ENCODE measurements around the gene WDR88. TPM values are rescaled to one million over a fixed set of nuclear protein-coding genes. Genes with fewer than 3 reads are reported as not detected.

Gene WDR88
- total and polyA plus RNA-seq, 2 of the 13 experiments (the other 11 are each of a cell fraction or from before 2014, with no cell fraction given) = not detected

DNA sequence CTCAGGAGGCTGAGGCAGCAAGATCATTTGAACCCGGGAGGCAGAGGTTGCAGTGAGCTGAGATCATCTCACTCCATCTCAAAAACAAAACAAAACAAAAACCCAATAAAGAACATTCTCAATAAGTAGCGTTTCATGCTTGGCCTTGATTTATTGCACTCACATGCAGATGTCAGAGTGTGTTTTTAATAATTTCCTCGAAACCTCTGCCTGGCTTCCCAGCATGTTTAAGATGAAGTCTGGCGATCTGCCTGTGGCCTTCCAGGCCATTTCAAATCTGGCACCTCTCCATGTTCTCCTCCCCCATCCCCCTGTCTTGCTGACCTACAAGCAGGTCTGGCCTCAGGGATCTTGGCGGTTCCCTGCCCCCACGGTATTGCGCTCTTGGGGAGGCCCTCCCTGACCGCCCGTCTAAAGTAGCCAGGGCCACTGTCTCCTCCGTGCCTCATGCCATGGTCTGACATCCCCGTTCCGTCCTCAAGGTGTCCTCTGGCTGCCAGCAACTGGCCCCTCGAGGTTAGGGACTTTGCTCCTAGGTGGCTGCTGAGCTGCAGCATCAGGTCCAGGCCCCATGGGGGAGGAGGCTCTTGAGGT, 1.6 kb downstream of the WDR88 start (continued):
- TF ChIP-seq, protein P1, sequence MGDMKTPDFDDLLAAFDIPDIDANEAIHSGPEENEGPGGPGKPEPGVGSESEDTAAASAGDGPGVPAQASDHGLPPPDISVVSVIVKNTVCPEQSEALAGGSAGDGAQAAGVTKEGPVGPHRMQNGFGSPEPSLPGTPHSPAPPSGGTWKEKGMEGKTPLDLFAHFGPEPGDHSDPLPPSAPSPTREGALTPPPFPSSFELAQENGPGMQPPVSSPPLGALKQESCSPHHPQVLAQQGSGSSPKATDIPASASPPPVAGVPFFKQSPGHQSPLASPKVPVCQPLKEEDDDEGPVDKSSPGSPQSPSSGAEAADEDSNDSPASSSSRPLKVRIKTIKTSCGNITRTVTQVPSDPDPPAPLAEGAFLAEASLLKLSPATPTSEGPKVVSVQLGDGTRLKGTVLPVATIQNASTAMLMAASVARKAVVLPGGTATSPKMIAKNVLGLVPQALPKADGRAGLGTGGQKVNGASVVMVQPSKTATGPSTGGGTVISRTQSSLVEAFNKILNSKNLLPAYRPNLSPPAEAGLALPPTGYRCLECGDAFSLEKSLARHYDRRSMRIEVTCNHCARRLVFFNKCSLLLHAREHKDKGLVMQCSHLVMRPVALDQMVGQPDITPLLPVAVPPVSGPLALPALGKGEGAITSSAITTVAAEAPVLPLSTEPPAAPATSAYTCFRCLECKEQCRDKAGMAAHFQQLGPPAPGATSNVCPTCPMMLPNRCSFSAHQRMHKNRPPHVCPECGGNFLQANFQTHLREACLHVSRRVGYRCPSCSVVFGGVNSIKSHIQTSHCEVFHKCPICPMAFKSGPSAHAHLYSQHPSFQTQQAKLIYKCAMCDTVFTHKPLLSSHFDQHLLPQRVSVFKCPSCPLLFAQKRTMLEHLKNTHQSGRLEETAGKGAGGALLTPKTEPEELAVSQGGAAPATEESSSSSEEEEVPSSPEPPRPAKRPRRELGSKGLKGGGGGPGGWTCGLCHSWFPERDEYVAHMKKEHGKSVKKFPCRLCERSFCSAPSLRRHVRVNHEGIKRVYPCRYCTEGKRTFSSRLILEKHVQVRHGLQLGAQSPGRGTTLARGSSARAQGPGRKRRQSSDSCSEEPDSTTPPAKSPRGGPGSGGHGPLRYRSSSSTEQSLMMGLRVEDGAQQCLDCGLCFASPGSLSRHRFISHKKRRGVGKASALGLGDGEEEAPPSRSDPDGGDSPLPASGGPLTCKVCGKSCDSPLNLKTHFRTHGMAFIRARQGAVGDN (CRISPR knock-in tag; IDR thresholded peaks at IDR 0.05) = peak; percentile 58; the same call in 1 of the 2 replicates
- TF ChIP-seq SALL1 (CRISPR knock-in tag; IDR thresholded peaks at IDR 0.05) = no peak
- TF ChIP-seq HNF4A (CRISPR knock-in tag; IDR thresholded peaks at IDR 0.05) = peak; percentile 86
- no peak for TF ChIP-seq ZNF724P (CRISPR knock-in tag; IDR thresholded peaks at IDR 0.05; ENCODE audit: borderline replicate concordance)
- no peak for TF ChIP-seq ZNF75D (CRISPR knock-in tag; IDR thresholded peaks at IDR 0.05; ENCODE audit: borderline replicate concordance)
- TF ChIP-seq, protein P2, sequence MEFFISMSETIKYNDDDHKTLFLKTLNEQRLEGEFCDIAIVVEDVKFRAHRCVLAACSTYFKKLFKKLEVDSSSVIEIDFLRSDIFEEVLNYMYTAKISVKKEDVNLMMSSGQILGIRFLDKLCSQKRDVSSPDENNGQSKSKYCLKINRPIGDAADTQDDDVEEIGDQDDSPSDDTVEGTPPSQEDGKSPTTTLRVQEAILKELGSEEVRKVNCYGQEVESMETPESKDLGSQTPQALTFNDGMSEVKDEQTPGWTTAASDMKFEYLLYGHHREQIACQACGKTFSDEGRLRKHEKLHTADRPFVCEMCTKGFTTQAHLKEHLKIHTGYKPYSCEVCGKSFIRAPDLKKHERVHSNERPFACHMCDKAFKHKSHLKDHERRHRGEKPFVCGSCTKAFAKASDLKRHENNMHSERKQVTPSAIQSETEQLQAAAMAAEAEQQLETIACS (CRISPR knock-in tag; IDR thresholded peaks at IDR 0.05) = no peak
- TF ChIP-seq, protein P3, sequence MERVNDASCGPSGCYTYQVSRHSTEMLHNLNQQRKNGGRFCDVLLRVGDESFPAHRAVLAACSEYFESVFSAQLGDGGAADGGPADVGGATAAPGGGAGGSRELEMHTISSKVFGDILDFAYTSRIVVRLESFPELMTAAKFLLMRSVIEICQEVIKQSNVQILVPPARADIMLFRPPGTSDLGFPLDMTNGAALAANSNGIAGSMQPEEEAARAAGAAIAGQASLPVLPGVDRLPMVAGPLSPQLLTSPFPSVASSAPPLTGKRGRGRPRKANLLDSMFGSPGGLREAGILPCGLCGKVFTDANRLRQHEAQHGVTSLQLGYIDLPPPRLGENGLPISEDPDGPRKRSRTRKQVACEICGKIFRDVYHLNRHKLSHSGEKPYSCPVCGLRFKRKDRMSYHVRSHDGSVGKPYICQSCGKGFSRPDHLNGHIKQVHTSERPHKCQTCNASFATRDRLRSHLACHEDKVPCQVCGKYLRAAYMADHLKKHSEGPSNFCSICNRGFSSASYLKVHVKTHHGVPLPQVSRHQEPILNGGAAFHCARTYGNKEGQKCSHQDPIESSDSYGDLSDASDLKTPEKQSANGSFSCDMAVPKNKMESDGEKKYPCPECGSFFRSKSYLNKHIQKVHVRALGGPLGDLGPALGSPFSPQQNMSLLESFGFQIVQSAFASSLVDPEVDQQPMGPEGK (CRISPR knock-in tag; IDR thresholded peaks at IDR 0.05) = peak; percentile 55
- TF ChIP-seq, protein P4, sequence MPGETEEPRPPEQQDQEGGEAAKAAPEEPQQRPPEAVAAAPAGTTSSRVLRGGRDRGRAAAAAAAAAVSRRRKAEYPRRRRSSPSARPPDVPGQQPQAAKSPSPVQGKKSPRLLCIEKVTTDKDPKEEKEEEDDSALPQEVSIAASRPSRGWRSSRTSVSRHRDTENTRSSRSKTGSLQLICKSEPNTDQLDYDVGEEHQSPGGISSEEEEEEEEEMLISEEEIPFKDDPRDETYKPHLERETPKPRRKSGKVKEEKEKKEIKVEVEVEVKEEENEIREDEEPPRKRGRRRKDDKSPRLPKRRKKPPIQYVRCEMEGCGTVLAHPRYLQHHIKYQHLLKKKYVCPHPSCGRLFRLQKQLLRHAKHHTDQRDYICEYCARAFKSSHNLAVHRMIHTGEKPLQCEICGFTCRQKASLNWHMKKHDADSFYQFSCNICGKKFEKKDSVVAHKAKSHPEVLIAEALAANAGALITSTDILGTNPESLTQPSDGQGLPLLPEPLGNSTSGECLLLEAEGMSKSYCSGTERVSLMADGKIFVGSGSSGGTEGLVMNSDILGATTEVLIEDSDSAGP (CRISPR knock-in tag; IDR thresholded peaks at IDR 0.05; ENCODE audit: borderline replicate concordance) = 0 out of 2 replicates have a peak, but pooled peaks have one; percentile 19
- no peak for TF ChIP-seq ZFP41 (CRISPR knock-in tag; IDR thresholded peaks at IDR 0.05; ENCODE audit: borderline replicate concordance)
